HCT116 (cell line): ENCODE data around the gene TYRP1.

ENCODE experiments used
- CEBPB ChIP-seq: IDR thresholded peaks from 2 replicates; pipeline ENCODE4 v1.6.1; 2012; ENCODE audit warnings: low read depth
- CTCF ChIP-seq, 3 experiments: fragments of 200-600 bp in 1 of 3; sonication (generic) in 1 of 3; IDR thresholded peaks in 2 of 3; conservative IDR thresholded peaks in 1 of 3; 2 replicates each; pipeline ENCODE4 v1.5.1; 2012 to 2017; ENCODE audit warnings: low read depth in 2 of 3, low read length in 2 of 3, antibody characterized with exemption in 1 of 3, borderline replicate concordance in 1 of 3, control low read depth in 1 of 3, mild to moderate bottlenecking in 1 of 3, mixed read lengths in 1 of 3, mixed run types in 1 of 3, moderate library complexity in 1 of 3; ENCODE audit not compliant: insufficient read depth in 1 of 3
- EZH2 ChIP-seq: fragments of 200-600 bp; sonication (generic); IDR thresholded peaks from 2 replicates; pipeline ENCODE4 v1.6.1; 2017; ENCODE audit warnings: antibody characterized with exemption, mixed run types
- EZH2phosphoT487 ChIP-seq: fragments of 200-600 bp; IDR thresholded peaks from 2 replicates; pipeline ENCODE4 v1.6.1; 2018; ENCODE audit warnings: antibody characterized with exemption, borderline replicate concordance
- FOSL1 ChIP-seq: IDR thresholded peaks from 2 replicates; pipeline ENCODE4 v1.6.1; 2012; ENCODE audit warnings: low read depth
- JUND ChIP-seq: IDR thresholded peaks from 2 replicates; pipeline ENCODE4 v1.6.1; 2012
- POLR2A ChIP-seq: IDR thresholded peaks from 2 replicates; pipeline ENCODE4 v1.7.0; 2011; ENCODE audit warnings: borderline replicate concordance; ENCODE audit not compliant: insufficient read depth, insufficient read length; ENCODE audit errors: extremely low read depth
- POLR2AphosphoS5 ChIP-seq: IDR thresholded peaks from 2 replicates; pipeline ENCODE4 v1.6.1; 2011; ENCODE audit warnings: mild to moderate bottlenecking, low read depth, low read length, moderate library complexity
- SIN3A ChIP-seq: IDR thresholded peaks from 2 replicates; pipeline ENCODE4 v1.6.1; 2012; ENCODE audit warnings: low read depth
- SP1 ChIP-seq: IDR thresholded peaks from 2 replicates; pipeline ENCODE4 v1.6.1; 2012; ENCODE audit warnings: low read depth
- ZNF274 ChIP-seq: fragments of 200-500 bp; sonication (Bioruptor generic); IDR thresholded peaks from 2 replicates; pipeline ENCODE4 v1.6.1; 2014; ENCODE audit warnings: mild to moderate bottlenecking, low read depth, low read length, inconsistent platforms

GRCh38 chr9:12703996-12704395, 10.8 kb downstream of the TYRP1 start:
- TF ChIP-seq POLR2AphosphoS5 (no peak), CTCF (IDR thresholded peaks at IDR 0.05 in 2 of 3, conservative IDR thresholded peaks at IDR 0.05 in 1 of 3; ENCODE audit: borderline replicate concordance in 1 of 3, insufficient read depth in 1 of 3, low read depth in 2 of 3, low read length in 2 of 3) (no peak), ZNF274 (no peak), POLR2A (no peak), SP1 (no peak), EZH2phosphoT487 (no peak), JUND (no peak), FOSL1 (no peak), EZH2 (no peak), SIN3A (no peak), CEBPB (no peak)
